IMR-90 (cell line): Measurements from ENCODE around the gene TRAF3IP3. TPM values are rescaled to one million over a fixed set of nuclear protein-coding genes. Genes with fewer than 3 reads are reported as not detected.

Experiments
- ATAC-seq: fragments of 200-7000 bp; cut with Tn5 transposase; 2 replicates; pipeline ENCODE4 v1.9.1; 2020; ENCODE audit warnings: low read depth, mild to moderate bottlenecking, moderate library complexity
- BruUV-seq: library from RNA; stranded (reverse); fragments of 400-500 nt; replicated peaks from 2 replicates; lab custom pipeline; 2021; lab: Mats Ljungman, UMichigan
- CTCF ChIA-PET: fragments of 300-600 bp; formaldehyde crosslinking; extraction: SDS; loops from one replicate; lab custom pipeline; 2021; ENCODE audit warnings: antibody characterized with exemption; lab: Yijun Ruan, JAX
- POLR2A ChIA-PET: fragments of 300-600 bp; sonication (Branson Sonifier 250); formaldehyde crosslinking; loops from one replicate; lab custom pipeline; 2022; ENCODE audit warnings: antibody characterized with exemption; ENCODE audit not compliant: unreplicated experiment; lab: Charles Lee
- DNase-seq: peaks from one replicate; pipeline ENCODE4 v3.0.0; 2013
- H2AFZ ChIP-seq: replicated peaks from 2 replicates; pipeline ENCODE3; 2013; ENCODE audit warnings: low read length, mild to moderate bottlenecking; ENCODE audit not compliant: poor library complexity
- H2AK5ac ChIP-seq: 2 replicates; pipeline ENCODE4 v1.6.1; 2013; ENCODE audit warnings: low read depth, low read length, inconsistent platforms
- H2AK9ac ChIP-seq: replicated peaks from 2 replicates; pipeline ENCODE3; 2013; ENCODE audit warnings: mild to moderate bottlenecking, low read depth, low read length, moderate library complexity; ENCODE audit not compliant: poor library complexity
- H2BK120ac ChIP-seq: 2 replicates; pipeline ENCODE4 v1.6.1; 2013; ENCODE audit warnings: low read depth, low read length, inconsistent platforms
- H2BK15ac ChIP-seq: 3 replicates; pipeline ENCODE4 v1.6.1; 2013; ENCODE audit warnings: low read depth, low read length, inconsistent platforms
- H2BK20ac ChIP-seq: 2 replicates; pipeline ENCODE4 v1.6.1; 2013; ENCODE audit warnings: low read depth, mild to moderate bottlenecking, inconsistent platforms, low read length, moderate library complexity
- H2BK5ac ChIP-seq: 2 replicates; pipeline ENCODE4 v1.6.1; 2013; ENCODE audit warnings: mild to moderate bottlenecking, low read depth, low read length, inconsistent platforms; ENCODE audit not compliant: poor library complexity, severe bottlenecking
- H3K14ac ChIP-seq: replicated peaks from 2 replicates; pipeline ENCODE4 v1.6.1; 2013; ENCODE audit warnings: low read depth, low read length, inconsistent platforms
- H3K18ac ChIP-seq: 2 replicates; pipeline ENCODE4 v1.6.1; 2013; ENCODE audit warnings: low read depth, low read length, control low read depth
- H3K23ac ChIP-seq: 2 replicates; pipeline ENCODE4 v1.6.1; 2013; ENCODE audit warnings: low read depth, low read length, inconsistent platforms
- H3K27ac ChIP-seq: 2 replicates; pipeline ENCODE4 v1.5.1; 2013; ENCODE audit warnings: mild to moderate bottlenecking, control low read depth, low read length; ENCODE audit not compliant: insufficient read depth
- H3K27me3 ChIP-seq: 2 replicates; pipeline ENCODE4 v1.6.1; 2013; ENCODE audit warnings: low read length; ENCODE audit not compliant: control insufficient read depth, insufficient read depth
- H3K36me3 ChIP-seq: 2 replicates; pipeline ENCODE4 v1.6.1; 2013; ENCODE audit warnings: low read length, mixed read lengths; ENCODE audit not compliant: control insufficient read depth, insufficient read depth
- H3K4ac ChIP-seq: 2 replicates; pipeline ENCODE4 v1.6.1; 2013; ENCODE audit warnings: low read depth, low read length, inconsistent platforms
- H3K4me1 ChIP-seq: 2 replicates; pipeline ENCODE4 v1.6.1; 2013; ENCODE audit warnings: low read length, mixed read lengths; ENCODE audit not compliant: control insufficient read depth, insufficient read depth
- H3K4me2 ChIP-seq: 2 replicates; pipeline ENCODE4 v1.6.1; 2013; ENCODE audit warnings: low read depth, mild to moderate bottlenecking, control low read depth, low read length, moderate library complexity
- H3K4me3 ChIP-seq: 2 replicates; pipeline ENCODE4 v1.5.1; 2013; ENCODE audit warnings: low read depth, mild to moderate bottlenecking, control low read depth, low read length, moderate library complexity; ENCODE audit not compliant: insufficient read depth
- H3K56ac ChIP-seq: 2 replicates; pipeline ENCODE4 v1.6.1; 2013; ENCODE audit warnings: low read length, inconsistent platforms; ENCODE audit not compliant: insufficient read depth; ENCODE audit errors: extremely low read depth
- H3K79me1 ChIP-seq, 2 experiments: 2 replicates each; pipeline ENCODE4 v1.6.1; 2013; ENCODE audit warnings: low read length in 2 of 2, inconsistent platforms in 1 of 2, low read depth in 1 of 2
- H3K9ac ChIP-seq: 2 replicates; pipeline ENCODE4 v1.6.1; 2013; ENCODE audit warnings: low read depth, low read length, control low read depth
- H3K9me1 ChIP-seq: 2 replicates; pipeline ENCODE4 v1.6.1; 2013; ENCODE audit warnings: low read length, inconsistent platforms; ENCODE audit not compliant: insufficient read depth
- H3K9me3 ChIP-seq: 2 replicates; pipeline ENCODE4 v1.6.1; 2013; ENCODE audit warnings: low read length; ENCODE audit not compliant: control insufficient read depth, insufficient read depth
- H4K20me1 ChIP-seq: 2 replicates; pipeline ENCODE4 v1.6.1; 2013; ENCODE audit warnings: low read length, inconsistent platforms; ENCODE audit not compliant: insufficient read depth
- H4K5ac ChIP-seq: 2 replicates; pipeline ENCODE4 v1.6.1; 2013; ENCODE audit warnings: mild to moderate bottlenecking, low read depth, low read length, control low read depth
- H4K8ac ChIP-seq, 2 experiments: 2 replicates each; pipeline ENCODE4 v1.6.1; 2013; ENCODE audit warnings: low read depth in 2 of 2, low read length in 2 of 2, control low read depth in 1 of 2, inconsistent platforms in 1 of 2
- H4K91ac ChIP-seq: 2 replicates; pipeline ENCODE4 v1.6.1; 2013; ENCODE audit warnings: low read depth, low read length, inconsistent platforms; ENCODE audit not compliant: insufficient read depth
- BHLHE40 ChIP-seq: fragments of 150-350 bp; IDR thresholded peaks from 2 replicates; pipeline ENCODE4 v1.6.1; 2016; ENCODE audit warnings: mild to moderate bottlenecking, low read depth, low read length
- CEBPB ChIP-seq: IDR thresholded peaks from 2 replicates; pipeline ENCODE4 v1.6.1; 2012; ENCODE audit warnings: low read depth, low read length, improper control_type of control experiment
- CHD1 ChIP-seq: IDR thresholded peaks from 2 replicates; pipeline ENCODE4 v1.6.1; 2012; ENCODE audit warnings: low read depth, low read length, improper control_type of control experiment
- FOS ChIP-seq: fragments of 150-350 bp; IDR thresholded peaks from 2 replicates; pipeline ENCODE4 v1.6.1; 2016; ENCODE audit warnings: low read depth, low read length
- MAFK ChIP-seq: IDR thresholded peaks from 2 replicates; pipeline ENCODE4 v1.6.1; 2012; ENCODE audit warnings: low read depth, low read length, improper control_type of control experiment
- MXI1 ChIP-seq: IDR thresholded peaks from 2 replicates; pipeline ENCODE4 v1.6.1; 2012; ENCODE audit warnings: low read depth, mild to moderate bottlenecking, low read length, moderate library complexity, borderline replicate concordance
- NFE2L2 ChIP-seq: fragments of 150-350 bp; IDR thresholded peaks from 2 replicates; pipeline ENCODE4 v1.6.1; 2016; ENCODE audit warnings: low read depth, mild to moderate bottlenecking, low read length
- RAD21 ChIP-seq: IDR thresholded peaks from 2 replicates; pipeline ENCODE4 v1.6.1; 2012; ENCODE audit warnings: low read length, improper control_type of control experiment
- RFX5 ChIP-seq: IDR thresholded peaks from 2 replicates; pipeline ENCODE4 v1.8.0; 2012; ENCODE audit warnings: low read depth, mild to moderate bottlenecking, low read length, moderate library complexity
- SMC3 ChIP-seq: fragments of 150-350 bp; IDR thresholded peaks from 2 replicates; pipeline ENCODE4 v1.6.1; 2016; ENCODE audit warnings: low read depth, mild to moderate bottlenecking, antibody characterized with exemption, low read length, moderate library complexity
- WGBS, 2 experiments: methylation state at CpG; one replicate each; pipeline versions ENCODE4 v1.1.5 to v1.1.7; 2013; ENCODE audit warnings: missing lambda C conversion rate in 2 of 2; ENCODE audit not compliant: insufficient read length in 1 of 2; ENCODE audit errors: extremely low coverage in 2 of 2; 5-methylcytosine and 5-hydroxymethylcytosine counted together
- dilution Hi-C: fragments of 300-500 bp; cut with HindIII; formaldehyde crosslinking; loops from one replicate; pipeline ENCODE4 v1.14.3; 2018; ENCODE audit warnings: low sequenced_read_pairs; ENCODE audit not compliant: unreplicated experiment
- in situ Hi-C: fragments of 300-500 bp; cut with MboI; formaldehyde crosslinking; loops from 3 replicates; pipeline ENCODE4 v1.14.3; 2019; ENCODE audit warnings: low sequenced_read_pairs, inconsistent platforms, mixed read lengths
- intact Hi-C: fragments of 100-400 bp; cut with micrococcal nuclease; formaldehyde crosslinking; loops from 2 replicates; pipeline ENCODE4 v1.10.0; 2022
- polyA plus RNA-seq, 3 experiments: library from polyadenylated mRNA; depleted of rRNA; stranded (reverse); fragments of >200 nt; gene quantifications; 2 replicates each; pipeline ENCODE4 v1.2.3, GENCODE V29; 2012; ENCODE audit warnings: low replicate concordance in 1 of 3
- total RNA-seq: library from RNA; depleted of rRNA; stranded (reverse); fragments of >200 nt; gene quantifications from 2 replicates; pipeline ENCODE4 v1.2.3, GENCODE V29; 2012
- TF ChIP-seq, protein P1 (sequence below): fragments of 150-350 bp; IDR thresholded peaks from 2 replicates; pipeline ENCODE4 v1.6.1; 2016; ENCODE audit warnings: low read depth, mild to moderate bottlenecking, low read length, moderate library complexity, borderline replicate concordance

Gene TRAF3IP3
- total and polyA plus RNA-seq, 2 of the 4 experiments (the other 2 are of a cell fraction): 0.12 to 0.18 TPM

- Histone ChIP-seq H3K79me1 (peaks cover 6 to 8% of the 10 kb centered on the region in 2 experiments; a peak in 3 of 4 replicates), H2BK5ac (no peak overlapping the region), H4K5ac (no peak overlapping the region), H2BK20ac (no peak overlapping the region), H2AK5ac (no peak overlapping the region), H4K8ac (no peak overlapping the region), H3K4me1 (no peaks in the 10 kb centered on the region), H3K36me3 (no peaks in the 10 kb centered on the region), H3K4ac (no peak overlapping the region), H3K14ac (no peak overlapping the region), H4K91ac (no peak overlapping the region), H2BK120ac (no peak overlapping the region), H3K56ac (no peak overlapping the region), H3K9me3 (no peaks in the 10 kb centered on the region), H3K23ac (no peak overlapping the region), H3K4me3 (no peak overlapping the region), H2AFZ (no peak overlapping the region), H4K20me1 (no peaks in the 10 kb centered on the region), H3K27ac (no peak overlapping the region), H2BK15ac (no peak overlapping the region), H3K4me2 (no peak overlapping the region), H2AK9ac (no peak overlapping the region), H3K27me3 (no peaks in the 10 kb centered on the region), H3K18ac (no peak overlapping the region), H3K9me1 (peaks cover 3% of the 10 kb centered on the region; the same call in 1 of the 2 replicates), H3K9ac (no peak overlapping the region)
- no TSS peak for BruUV-seq
- intact Hi-C loops: no loop called here
- ChIA-PET CTCF (no interaction called here), POLR2A (no interaction called here)
- in situ Hi-C loops: no loop called here
- dilution Hi-C loops: no loop called here
- TF ChIP-seq SMC3 (no peak), RFX5 (no peak), MXI1 (no peak), CHD1 (no peak), NFE2L2 (no peak), CEBPB (no peak), FOS (no peak), BHLHE40 (no peak), MAFK (no peak), RAD21 (no peak)
- TF ChIP-seq, protein P1, sequence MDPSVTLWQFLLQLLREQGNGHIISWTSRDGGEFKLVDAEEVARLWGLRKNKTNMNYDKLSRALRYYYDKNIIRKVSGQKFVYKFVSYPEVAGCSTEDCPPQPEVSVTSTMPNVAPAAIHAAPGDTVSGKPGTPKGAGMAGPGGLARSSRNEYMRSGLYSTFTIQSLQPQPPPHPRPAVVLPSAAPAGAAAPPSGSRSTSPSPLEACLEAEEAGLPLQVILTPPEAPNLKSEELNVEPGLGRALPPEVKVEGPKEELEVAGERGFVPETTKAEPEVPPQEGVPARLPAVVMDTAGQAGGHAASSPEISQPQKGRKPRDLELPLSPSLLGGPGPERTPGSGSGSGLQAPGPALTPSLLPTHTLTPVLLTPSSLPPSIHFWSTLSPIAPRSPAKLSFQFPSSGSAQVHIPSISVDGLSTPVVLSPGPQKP: no peak
- DNase-seq: no peak
- WGBS, 2 experiments: 86% methylated on average over 1 of the region's 1 CpG; no CpG with 5 or more reads in 1 of the 2 experiments
- no peak for ATAC-seq
These were observed 22.2 kb downstream of the TRAF3IP3 start for GRCh38 chr1:209778102-209778501.
